HG03108 (cell line): Measurements from ENCODE around the gene CDH26.
A peak's percentile ranks its signal among the peaks of the same experiment; 100 is the strongest.
"Not testable (repeated sequence)": the region's sequence is repeated elsewhere in the genome, so short reads cannot be mapped to it uniquely, and the experiment has no call there.

Experiments used
- ATAC-seq: cut with Tn5 transposase; IDR thresholded peaks from one replicate; pipeline ENCODE4 v1.9.1; 2021; ENCODE audit warnings: moderate library complexity; ENCODE audit not compliant: unreplicated experiment

Gene CDH26

GRCh38 chr20:59940129-59940955, 17.9 kb upstream of the CDH26 start, which contains the start of the genes FAM217B and PPP1R3D:
TSS of gene FAM217B (plus strand) at chr20:59940389. CDS start at chr20:59943944, 3,555 bp downstream.
TSS of gene PPP1R3D (minus strand) at chr20:59940305. CDS start at chr20:59939931, 374 bp downstream.
- ATAC-seq, result peak; percentile 88

GRCh38 chr20:59940956-59941294, 17.3 kb upstream of the CDH26 start:
- ATAC-seq, result no peak

DNA sequence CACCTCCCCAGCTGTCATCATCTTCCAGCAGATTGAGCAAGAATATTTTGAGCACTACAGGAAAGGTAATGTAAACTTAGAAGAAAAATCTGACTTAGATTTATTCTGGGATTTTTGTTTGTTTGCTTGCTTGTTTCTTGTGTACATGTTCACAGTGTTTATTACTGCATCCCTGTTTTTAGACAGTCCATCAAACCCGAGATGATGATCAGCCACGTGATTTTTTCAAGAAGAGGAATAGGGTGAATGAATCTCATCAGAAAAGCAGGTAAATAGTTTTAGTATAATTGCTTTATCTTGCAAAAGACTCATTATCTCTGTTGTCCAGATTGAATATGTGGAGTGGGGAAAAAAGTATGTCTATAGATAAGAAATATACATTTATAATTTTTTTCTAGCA, 16.0 kb upstream of the CDH26 start:
- no peak for ATAC-seq

DNA sequence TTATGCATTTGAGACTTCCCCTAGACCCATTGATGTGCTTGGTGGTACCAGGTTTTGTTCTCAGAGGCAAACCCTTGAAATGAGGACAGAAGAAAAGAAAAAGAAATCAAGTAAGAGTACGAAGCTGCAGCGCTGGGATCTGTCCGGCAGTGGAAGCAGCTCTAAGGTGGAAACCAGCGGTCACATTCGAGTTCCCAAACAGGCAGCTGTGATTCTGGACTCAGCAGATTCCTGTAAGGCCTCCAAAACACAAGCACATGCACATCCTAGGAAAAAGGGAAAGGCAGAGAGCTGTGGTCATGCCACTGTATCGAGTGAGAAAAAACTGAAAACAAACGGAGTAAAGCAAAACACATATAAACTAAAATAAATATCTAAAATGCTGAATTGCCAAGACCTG, 13.5 kb upstream of the CDH26 start:
- ATAC-seq, result no peak

DNA sequence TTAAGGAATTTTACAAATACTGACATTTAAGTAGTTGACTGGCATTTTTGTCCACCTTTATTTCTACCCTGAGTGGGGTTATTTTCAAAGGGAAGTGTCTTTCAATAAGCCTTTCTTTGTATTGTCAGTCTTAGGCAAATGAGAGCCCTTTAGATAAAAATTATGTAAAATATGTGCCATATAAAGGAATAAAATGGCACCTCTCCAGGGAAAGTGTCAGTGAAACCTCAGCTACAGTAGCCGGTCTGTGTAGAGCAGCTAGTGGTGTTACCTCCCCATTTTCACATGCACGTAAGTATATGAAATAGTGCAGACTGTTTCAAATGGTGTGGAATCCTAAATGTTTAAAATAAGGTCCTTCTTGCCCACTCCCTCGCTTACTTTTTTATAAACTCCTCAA, 13.0 kb upstream of the CDH26 start:
- no peak for ATAC-seq

DNA sequence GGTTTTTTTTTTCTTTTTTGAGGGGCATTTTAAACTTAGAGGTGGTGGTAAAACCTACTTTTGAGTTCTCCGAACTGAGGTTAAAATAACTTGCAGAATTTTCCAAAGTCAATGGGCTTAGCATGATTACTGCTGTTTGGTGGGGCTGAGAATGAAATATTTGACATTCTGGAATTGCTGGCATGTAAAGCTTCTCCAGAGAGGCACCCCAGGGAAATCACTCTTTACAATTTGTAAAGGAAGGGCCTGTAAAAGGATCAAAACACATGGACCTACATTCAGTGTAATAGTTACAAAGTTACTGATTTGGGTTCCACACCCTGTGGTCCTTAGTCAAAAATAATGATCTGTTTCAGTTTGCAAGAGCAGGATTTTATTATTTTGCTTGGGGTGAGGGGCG, 12.5 kb upstream of the CDH26 start:
- ATAC-seq, result no peak

DNA sequence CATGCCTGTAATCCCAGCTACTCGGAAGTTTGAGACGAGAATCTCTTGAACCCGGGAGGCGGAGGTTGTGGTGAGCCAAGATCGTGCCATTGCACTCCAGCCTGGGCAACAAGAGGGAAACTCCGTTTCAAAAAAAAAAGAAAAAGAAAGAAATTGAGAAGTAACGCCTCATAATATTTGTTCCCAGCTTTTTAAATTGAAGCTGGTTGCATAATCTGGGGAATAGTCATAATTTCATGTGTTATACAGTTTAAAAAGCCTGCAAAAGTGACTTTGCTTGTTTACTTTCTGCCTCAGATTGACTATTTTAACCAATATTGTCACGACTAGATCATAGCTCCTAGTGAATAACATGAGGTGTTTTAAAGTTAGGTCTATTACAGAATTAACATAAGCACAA, 10.8 kb upstream of the CDH26 start:
- no peak for ATAC-seq

DNA sequence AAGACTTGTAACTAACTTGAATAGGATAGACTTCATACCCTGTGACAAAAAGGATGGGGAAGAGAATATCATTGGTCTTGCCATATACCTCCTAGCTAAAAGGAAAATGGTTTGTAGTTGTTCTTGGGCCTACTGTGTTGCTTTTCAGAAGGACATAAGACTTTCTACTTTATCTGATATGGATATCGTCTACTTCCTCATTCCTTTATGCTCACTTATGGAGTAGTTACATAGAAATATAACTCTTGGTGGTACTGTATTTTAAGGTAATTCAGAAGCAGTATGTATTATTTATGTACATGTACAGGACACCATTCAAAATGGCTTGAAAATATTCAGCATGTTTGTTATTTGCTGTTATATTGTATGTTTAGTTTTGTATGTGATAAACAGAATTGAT, 10.0 kb upstream of the CDH26 start:
- no peak for ATAC-seq

DNA sequence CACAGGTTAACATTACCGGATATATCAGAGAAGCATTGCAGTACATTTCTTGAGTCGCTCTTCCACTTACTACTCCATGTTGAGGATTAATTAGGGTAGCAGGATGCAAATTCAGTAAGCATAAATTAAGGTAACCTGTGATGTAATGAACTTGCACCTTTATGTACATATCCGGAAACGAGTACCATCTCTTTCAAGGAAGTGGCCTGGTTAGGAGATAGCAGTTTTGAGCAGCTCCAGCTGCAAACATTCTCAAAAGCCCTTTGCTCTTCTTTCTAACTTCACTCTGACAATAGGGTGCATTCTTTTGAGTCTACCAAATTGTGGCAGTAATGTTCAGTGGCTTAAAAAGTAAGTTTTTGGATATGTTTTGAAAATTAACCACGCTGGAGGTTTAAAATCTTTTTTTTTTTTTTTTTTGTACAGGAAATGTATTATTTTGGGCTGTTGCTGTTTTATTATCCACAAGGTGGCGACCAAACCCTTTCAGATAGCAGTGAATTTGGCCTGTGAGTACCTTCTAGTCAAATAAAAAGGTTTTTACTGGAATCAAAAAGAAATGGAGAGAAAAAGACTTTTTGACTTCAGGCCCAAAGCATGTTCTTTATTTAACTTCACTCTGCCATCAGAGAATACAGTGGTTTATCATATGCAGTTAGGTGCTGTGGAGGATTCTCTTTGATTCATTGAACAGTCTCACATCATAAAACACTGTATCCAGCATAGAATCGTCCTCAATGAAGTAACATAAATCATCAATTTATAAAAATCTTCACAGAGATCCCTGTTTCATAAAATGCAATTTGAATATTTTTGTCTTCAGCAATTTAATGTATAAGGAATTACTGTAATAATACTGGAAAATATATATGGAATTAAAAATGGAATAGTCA, 9.1 kb upstream of the CDH26 start:
- ATAC-seq, result peak; percentile 56

DNA sequence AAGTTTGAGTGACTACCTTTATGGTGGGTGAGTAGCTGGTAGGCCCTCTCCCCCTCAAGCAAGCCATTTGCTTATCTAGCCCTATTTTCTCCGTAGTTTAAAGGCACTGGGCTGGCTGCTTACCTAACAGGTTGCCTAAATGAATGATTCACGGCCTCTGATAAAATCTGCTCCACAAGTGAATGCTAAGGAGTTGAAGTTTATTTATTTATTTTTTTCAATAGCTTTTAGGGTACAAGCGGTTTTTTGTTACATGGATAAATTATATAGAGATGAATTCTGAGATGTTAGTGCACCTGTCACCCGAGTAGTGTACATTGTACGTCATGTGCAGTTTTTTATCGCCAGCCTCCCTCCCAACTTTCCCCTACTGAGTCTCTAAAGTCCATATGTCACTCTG, 8.3 kb upstream of the CDH26 start:
- ATAC-seq, result no peak

DNA sequence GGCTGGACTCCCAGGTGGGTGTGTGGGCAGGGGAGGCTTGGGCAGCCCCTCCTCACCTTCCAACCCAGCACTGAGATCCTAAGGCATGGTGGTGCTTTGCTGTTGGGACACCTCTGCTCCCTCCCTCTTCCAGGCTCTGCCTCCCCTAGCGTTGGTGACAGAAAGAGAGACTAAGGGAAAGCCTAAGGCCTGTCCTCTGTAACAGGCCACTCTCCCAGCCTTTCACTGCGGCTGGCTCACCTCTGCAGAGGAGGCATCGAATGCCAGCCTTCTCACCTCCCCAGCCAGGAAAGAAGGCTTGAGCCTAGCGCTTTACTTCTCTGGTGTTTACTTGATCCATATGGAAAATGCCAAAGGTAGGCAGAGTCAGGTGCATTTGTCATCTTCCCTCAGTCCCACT, 3.5 kb upstream of the CDH26 start:
- no peak for ATAC-seq

DNA sequence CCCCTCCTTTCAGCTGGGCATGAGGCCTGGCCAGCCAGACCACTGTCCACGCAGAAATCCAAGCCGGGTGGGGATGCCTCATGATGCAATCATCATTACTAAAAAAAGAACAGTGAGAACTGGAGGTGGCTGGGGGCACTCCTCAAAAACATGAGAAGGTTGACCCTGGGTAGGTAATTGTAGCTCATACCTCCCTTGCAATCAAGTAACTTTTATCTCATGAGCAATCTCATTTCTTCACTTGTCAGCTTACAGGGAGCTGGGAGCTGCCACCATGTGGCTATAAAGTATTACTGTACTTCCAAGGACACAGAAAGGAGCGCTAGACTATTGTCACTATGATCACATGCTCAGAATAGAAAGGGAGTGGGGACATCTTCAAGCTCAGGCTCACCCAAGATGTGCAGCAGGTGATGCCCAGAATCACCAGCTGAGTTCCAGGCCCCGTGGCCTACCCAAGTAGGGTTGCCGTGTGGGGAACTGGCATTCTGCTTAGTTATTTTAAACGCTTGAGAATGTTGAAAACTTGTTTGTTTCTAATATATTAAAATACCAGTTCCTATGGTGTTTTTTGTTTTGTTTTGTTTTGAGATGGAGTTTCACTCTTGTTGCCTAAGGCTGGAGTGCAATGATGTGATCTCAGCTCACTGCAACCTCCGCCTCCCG, 3.0 kb upstream of the CDH26 start:
- ATAC-seq, result no peak

- ATAC-seq, result not testable (repeated sequence)
Measured at GRCh38 chr20:59957568-59957967, 655 bp upstream of the CDH26 start.

- no peak for ATAC-seq
Measured at GRCh38 chr20:59958626-59959025, 403 bp downstream of the CDH26 start.

DNA sequence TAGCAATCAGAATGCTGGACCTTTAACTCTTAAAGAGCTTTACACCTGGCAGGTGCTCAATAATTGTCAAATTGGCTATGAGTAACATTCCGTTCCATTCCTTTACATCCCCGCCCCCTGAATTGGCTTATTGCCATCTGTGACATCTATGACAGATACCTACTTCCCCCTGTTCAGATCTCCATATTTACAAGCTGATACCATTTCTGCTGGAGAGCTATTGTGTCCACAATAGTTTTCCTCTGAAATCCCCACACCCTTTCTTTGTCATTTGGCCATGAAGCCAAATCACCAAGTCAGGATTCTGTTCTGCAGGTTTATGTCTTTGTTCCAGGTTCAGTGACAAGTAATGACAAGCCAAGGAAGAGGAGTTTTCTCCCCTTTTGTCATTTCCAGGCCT, 3.2 kb downstream of the CDH26 start:
- ATAC-seq, result no peak

DNA sequence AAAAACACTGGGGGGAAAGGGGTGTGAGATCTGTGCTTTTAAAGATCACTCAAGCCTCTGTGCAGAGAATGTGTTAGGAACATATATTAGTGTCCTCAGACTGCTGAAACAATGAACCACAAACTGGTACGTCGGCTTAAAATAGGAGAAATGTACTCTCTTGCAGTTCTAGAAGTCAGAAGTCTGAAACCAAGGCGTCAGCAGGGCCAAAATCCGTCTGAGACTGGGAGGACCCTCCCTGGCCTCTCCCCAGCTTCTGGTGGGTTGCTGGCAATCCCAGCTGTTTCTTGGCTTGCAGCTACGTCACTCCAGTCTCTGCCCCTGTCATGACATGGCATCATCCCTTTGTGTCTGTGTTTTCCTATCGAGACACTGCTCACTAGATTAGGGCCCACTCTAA, 3.9 kb downstream of the CDH26 start:
- no peak for ATAC-seq

DNA sequence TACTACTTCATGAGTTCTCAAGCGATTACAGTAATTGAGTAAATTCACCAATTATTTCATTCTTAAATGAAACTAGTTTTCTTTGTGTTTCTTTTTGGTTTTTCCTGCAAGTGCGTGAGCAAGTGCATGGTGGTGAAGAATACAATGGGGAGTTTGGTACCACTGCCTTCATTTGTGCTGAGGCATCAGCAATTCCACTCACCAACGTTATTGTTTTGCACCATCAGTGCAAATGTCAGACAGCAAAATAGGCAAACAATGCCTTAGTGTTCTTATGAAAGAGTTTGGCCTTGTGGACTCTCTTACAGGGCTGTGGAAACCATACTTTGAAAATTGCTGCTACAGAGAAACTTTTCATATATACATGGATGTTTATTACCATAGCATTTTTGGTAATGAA, 8.2 kb downstream of the CDH26 start:
- ATAC-seq, result no peak

DNA sequence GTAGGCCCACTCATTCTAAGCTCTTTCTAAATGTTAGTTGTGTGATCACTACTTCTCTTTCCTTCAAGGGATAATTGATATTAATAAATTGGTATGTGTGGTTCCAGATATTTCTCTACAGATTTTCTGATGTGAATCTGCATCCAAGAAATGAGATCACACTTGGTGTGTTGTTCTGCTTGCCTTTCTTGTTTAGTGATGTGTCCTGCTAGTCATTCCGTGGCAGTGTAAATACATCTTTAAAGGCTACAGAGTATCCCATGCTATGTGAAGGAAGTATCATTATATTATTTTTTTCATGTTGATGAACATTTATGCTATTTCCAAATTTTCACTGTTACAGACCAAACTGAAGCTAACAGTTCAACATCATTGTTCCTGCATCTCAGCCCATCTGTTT, 13.2 kb downstream of the CDH26 start:
- ATAC-seq, result no peak

DNA sequence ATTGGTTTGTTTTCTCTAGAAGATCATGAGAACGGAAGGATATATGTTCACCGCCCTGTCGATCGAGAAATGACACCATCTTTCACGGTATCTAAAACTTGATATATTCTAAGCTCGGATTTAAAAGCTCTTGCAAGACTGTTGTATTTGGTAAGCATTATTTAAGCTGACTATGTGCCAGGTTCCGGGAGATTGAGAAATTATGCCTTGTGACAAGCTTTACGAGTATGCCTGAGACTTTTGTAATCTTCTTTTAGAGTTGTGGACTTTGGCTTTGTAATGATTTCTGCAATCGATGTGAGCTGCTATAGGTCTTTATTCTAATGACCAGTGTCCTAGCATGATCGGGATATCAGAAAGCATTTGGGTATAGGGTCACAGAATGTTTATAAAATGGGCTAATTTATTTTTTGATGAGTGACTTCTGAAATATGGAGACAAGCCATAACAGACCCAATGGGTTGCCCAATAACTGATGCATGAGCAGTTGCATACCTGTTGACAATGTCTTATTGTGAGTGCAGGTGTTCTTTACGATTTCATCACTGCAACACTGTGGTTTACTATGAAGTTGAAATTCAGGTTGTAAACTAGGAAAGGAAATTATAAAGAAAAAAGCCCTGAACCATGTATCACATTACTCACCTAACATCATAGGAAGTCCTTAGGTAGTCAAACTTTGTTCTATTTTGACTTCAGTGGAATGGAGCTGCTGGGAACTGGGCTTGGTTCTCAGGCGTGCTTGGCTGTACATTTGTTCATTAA, 14.0 kb downstream of the CDH26 start:
- ATAC-seq, result no peak

DNA sequence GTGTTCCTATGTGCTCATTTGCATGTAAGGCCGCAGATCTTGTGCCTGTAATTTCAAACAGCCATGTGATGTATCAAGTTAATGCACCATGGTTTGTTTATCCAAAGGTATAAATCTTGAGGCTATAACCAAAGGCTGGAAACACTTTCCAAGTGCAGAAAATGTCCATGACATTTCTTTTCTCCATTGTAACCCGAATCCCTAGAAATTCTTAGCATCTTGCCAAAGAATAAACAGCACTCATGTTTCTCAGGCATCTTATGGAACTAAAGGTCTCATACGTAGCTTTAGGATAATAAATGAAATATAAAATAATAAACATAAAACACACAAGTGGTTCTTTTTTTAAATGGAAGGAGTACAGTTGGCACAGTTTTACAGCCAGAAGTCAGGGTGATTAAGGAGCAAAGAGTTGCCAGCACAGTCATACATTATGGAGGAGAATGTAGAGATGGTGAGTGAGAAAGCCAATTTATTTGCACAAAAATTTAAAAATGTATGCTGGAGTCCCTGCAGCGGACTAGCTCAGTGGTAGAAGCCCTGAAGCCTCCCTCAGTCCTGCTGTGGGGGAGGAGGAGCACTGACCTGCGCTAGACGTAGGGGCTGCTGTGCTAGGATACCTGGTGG, 18.0 kb downstream of the CDH26 start:
- no peak for ATAC-seq
